Posterior vena cava (tissue), 2 donors: ENCODE measurements around the gene MBNL1. TPM values are rescaled to one million over a fixed set of nuclear protein-coding genes. Genes with fewer than 3 reads are reported as not detected.
"Not testable (repeated sequence)": the region's sequence is repeated elsewhere in the genome, so short reads cannot be mapped to it uniquely, and the experiment has no call there.

Experiments
- DNase-seq: peaks from one replicate; pipeline ENCODE4 v3.0.0-alpha.2; 2020; ENCODE audit warnings: low spot score
- intact Hi-C, 2 donors: fragments of 100-400 bp; cut with DNase I; formaldehyde crosslinking; loops; one replicate each; pipeline versions ENCODE4 v1.14.1 to v1.14.2; 2022 to 2023
- total RNA-seq, 2 donors: library from RNA; stranded (reverse); fragmentation: NEBNext Ultra II Directional; extraction: Animal tissue kit (Norgen Biotek cat#: 25700); gene quantifications; one replicate each; pipeline ENCODE4 v1.2.1, GENCODE V29; 2021
- donor health status: DM: yes; HTN: yes; CAD: no.
- donor health status: DM: yes; HTN: yes; CAD: no.

Gene MBNL1
- total RNA-seq, 2 donors from 2014 or later: 393 to 453 TPM

DNA sequence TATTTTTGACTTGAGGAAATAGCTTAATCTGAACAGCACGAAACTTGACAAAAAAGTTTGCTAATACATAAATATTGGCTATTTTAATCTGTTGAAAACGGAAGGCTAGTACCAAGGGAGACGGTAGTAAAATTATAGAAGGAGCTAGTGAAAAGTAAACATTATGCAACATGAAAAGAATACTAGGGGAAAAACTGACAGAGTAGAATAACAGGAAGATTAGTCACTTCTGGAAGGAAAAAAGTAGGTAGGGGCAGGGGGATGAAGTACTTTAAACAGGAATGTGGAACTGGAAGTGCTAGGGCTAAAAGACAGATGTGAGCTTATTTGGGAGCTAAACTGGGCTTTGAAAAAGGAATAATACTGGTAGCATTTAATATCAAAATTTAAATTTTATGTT lies 60.1 kb downstream of the MBNL1 start:
- intact Hi-C loops: loop anchor here (10.0 kb wide), 2 partner anchors 64 to 106 kb away; partner anchors contain the start of gene MBNL1 (in 1 of the 2)
- no peak for DNase-seq

DNA sequence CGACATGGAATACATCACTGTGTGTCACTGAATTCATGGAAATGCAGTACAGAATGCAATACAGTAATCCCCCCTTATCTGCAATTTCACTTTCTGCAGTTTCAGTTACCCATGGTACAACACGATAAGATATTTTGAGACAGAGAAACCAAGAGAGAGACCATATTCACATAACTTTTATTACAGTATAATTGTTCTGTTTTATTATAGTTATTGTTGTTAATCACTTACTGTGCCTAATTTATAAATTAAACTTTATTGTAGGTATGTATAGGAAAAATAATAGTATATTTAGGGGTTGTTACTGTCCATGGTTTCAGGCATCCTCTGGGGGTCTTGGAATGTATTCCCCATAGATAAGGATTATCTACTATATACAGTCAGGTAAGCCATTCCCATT lies 61.8 kb downstream of the MBNL1 start:
- intact Hi-C loops: no loop called here
- DNase-seq: no peak

DNA sequence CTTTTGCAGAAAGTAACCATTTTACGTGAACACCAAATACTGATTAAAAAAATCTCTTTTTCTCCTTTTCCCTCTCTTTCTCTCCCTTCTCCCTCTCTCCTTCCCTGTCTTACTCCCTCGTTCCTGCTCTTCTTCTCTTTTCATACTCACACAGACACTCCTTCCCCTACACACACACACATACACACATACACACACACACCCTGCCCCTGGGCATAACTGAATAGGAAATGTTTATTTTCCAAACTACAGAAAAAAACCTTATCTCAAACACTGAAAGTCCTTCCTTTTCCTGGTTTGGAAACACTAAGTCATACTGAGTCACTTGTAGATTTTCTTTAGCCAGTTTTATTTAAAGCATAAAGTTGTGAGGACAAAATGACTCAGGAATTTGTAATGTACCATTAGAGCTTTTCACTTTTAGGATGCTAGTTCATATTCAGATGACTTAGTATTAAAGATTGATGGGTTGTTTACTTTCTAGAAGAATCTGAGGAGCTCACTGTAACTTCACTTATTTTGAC lies 62.4 kb downstream of the MBNL1 start:
- no peak for DNase-seq
- intact Hi-C loops: no loop called here

DNA sequence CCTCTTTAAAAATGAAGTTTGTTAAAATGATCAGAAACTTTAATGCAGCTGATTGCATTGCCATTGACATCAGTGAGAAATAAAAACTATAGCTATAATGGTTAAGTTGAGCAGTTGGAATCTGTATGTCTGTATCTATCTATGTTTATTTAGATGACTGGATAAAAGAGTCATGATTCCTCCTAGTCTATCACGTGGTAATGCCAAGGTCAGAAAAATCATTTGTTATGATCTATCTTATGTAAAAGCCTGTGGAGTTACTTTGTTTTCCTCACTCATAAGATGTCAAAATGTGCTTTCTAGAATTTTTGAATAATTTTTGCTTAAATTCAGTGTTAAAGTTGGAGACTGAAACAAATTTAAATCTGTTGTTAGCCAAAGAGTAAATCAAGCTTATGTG lies 63.3 kb downstream of the MBNL1 start:
- intact Hi-C loops: no loop called here
- no peak for DNase-seq

DNA sequence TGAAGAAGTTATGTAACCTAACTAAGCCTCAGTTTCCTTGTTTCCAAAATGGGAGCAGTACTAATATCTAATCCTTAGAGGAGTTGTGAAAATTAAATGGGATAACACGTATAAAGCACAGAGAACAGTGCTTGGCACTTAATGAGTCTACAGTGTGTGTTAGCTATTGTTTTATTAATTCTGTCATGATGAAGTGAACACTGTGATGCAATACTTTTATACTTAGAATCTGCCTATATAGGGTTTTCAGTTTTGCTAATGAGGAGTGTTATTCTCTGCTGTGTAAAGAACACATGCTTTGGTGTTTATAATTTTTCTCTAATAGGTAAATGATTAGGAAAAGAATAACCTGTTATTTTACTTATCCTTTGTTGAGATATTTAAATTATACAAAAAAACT lies 65.2 kb downstream of the MBNL1 start:
- intact Hi-C loops: no loop called here
- no peak for DNase-seq

DNA sequence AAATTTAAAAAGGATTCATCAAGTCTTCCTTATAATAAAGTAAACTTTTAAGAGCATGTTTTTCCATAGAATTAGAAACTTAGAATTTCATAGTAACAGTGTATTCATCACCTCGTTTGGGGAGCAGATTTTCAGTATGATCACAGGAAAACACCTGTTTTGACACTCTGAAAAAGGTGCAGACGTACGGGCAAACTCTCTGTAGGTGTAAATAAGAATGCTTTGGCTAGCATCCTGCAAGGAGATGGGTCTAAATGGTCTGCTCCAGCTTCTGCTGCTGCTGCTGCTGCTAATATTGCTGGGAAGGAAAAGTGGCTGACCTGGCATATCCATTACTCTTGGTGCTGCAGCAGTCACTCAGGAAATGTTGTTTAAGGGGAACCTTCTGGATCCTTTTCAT lies 66.0 kb downstream of the MBNL1 start:
- no peak for DNase-seq
- intact Hi-C loops: no loop called here

DNA sequence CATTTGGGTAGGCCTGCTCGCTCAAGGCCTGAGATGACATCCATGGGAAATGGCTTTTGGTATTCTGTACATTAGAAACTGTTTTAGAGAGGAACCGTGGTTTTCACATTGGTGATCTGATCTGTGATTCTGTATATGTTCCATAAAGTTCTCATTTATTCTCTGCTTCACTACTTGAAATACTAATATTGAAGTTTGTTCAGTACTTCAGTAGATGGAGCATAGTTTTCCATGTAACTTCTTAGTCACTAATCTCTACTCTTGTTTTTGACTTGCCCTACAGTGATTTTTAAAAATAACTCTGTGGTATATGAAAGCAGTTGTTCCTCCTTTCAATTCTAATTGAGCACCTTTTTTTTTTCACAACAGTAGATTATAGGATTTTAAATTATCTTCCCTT lies 66.5 kb downstream of the MBNL1 start:
- intact Hi-C loops: no loop called here
- no peak for DNase-seq

DNA sequence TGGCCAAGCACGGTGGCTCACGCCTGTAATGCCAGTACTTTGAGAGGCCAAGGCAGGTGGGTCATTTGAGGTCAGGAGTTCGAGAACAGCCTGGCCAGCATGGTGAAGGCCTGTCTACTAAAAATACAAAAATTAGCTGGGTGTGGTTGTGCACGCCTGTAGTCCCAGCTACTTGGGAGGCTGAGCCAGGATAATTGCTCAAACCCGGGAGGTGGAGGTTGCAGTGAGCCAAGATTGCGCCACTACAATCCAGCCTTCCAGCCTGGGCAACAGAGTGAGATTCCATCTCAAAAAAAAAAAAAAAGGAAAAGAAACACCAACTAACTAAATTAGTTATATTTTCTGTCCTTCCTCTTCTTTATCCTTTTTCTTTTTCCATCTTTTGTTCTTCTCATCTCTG lies 68.6 kb downstream of the MBNL1 start:
- peak; percentile 75 for DNase-seq
- intact Hi-C loops: not testable (repeated sequence)

DNA sequence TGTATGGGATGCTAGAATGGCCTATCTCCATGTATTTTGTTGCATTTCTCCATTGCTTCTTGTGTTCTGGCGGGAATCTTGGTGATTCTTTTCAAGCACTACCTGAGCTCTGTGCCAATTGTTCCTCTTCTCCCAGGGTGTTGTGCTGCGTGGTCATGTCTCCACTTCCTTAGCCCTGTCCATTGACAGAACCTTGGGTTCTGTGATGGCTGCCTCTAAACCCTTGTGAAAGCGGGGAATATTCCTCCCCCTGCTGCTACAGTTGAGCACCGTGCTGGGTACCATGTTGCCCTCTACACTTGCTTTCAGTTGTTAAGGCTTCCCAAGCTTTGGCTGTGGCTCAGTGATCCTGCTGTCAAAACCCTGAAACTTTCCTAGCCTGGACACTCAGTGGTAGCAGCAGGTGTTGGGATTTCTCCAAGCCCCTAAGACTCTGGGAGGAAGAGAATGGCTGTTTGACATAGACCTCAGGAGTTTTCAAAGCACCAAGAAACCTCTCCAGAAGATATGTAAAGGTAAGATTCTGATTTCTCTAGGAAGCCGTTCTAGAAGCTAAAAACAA lies 69.5 kb downstream of the MBNL1 start:
- intact Hi-C loops: no loop called here
- no peak for DNase-seq

DNA sequence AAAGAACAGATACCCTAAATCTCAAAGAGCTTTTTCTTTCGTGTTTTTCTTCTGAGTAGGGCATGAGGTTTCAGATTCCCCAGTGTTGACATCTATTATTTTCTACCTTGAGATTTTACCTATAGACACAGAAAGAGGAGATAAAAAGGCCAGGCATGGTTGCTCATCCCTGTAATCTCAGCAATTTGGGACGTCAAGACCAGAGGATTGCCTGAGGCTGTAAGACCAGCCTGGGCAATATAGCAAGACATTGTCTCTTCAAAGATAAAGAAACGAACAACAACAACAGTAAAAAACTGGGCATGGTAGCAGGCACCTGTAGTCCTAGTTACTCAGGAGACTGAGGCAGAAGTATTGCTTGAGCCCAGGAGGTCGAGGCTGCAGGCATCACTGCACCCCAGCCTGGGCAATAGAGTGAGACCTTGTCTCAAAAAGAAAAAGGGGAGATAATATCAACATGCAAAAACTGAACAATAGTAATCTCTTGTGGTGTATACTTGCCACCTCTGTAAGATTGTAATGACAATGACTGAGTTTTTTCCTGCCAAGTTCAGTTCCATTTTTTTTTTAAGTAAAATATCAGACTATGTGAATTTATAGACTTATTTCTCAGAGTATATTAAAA lies 71.3 kb downstream of the MBNL1 start:
- no peak for DNase-seq
- intact Hi-C loops: no loop called here

DNA sequence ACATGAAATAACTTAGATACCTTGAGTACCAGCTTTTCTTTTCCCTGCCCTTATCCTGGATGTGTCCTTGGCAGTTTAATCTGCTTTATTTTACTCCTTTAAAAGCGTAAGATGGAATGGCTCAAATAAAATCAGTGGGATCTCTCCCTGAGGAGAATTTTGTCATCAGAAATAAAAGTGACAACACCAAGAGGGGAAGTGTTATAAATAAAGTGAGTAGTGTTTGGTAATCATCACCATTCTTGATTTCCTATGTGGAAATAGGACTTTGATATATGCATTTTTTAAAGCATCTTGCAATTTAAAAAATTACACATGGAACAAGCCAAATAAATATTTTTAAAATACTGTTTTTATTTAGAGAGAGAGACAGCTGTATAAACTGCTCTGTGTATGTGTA lies 76.5 kb downstream of the MBNL1 start:
- DNase-seq: no peak
- intact Hi-C loops: no loop called here

DNA sequence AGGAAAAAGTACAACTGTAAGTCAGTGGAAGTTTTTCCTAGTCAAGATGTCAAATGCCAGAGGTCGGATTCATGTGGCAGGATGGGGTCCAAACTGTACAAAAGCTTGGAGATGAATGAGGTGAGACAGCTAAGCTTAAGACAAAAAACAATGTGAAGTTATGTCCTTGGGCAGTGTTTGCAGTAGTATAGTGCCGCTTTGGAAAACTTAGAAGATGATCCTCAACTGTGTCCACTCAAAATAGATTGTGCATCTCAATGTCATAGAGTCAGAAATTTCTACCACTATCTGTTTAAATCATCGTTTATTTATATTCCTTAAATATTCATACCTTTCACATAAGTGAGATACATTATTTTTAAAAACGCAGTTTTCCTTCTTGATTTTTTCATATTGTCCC lies 77.3 kb downstream of the MBNL1 start:
- intact Hi-C loops: no loop called here
- no peak for DNase-seq

DNA sequence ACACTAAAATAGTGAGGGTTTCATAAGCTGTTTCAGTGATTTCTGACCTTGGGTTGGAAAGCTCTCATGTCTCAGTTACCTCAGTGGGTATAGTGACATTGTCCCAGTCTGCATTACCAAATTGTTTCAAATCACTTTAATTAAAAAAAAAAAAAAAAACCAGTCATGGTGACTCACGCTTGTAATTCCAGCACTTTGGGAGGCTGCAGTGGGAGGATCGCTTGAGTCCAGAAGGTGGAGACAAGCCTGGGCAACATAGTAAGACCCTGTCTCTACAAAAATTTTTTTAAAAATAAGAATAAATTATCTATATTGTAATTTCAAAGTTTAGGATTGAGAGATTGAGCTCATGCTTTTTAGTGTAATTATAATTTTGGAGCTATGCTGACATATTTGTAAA lies 78.0 kb downstream of the MBNL1 start:
- intact Hi-C loops: no loop called here
- DNase-seq: no peak

DNA sequence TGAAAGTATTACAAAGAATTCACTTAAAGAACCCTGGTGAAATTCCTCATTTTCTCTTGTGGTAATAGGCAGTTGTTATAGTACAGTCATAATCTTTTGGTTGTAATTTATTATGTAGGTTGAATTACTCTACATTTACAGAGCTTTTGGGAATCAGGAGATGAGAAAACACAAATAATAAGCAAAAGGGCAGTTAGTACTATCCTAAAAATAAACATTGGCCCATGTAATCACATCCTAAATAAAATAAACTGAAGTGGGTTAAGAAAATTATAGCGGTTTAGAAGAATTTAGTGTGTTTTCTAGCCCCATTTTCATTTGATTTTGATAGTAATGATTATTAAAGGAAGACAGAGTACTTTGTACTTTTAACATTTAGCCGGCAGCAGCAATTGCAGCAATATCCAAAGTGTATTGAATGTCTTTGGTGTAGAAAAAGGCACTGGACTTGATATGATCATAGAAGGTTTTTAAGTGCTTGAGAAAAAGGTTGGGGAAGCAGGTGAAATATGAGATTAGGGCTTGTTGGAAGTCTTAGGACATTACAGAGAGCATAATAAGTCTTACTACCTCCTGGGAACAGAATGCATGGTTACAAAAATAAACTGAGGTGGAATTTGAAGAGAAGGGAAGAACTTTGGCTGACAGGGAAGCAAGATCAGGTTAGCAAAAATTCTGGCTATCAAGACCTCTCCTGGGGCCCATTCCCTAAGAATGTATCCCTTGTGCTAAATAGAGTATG lies 79.9 kb downstream of the MBNL1 start:
- no peak for DNase-seq
- intact Hi-C loops: no loop called here

DNA sequence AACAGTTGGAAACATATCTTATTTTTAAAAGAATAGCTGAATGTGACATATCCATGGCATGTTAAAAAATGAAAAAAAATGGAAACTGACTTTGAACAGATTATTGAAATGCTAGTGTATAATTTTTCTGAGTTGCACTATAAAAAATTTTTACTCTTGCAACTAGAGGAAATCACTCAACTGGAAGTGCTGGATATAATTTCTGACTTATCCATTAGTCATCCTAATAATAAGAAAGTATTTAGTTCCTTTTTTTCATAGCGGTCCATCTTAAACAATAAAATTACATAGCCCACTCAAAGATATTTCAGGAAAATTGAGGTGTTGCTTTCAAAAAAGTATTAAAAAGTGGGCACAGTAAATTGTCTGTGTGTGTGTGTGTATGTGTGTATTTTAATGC lies 80.7 kb downstream of the MBNL1 start:
- no peak for DNase-seq
- intact Hi-C loops: no loop called here

DNA sequence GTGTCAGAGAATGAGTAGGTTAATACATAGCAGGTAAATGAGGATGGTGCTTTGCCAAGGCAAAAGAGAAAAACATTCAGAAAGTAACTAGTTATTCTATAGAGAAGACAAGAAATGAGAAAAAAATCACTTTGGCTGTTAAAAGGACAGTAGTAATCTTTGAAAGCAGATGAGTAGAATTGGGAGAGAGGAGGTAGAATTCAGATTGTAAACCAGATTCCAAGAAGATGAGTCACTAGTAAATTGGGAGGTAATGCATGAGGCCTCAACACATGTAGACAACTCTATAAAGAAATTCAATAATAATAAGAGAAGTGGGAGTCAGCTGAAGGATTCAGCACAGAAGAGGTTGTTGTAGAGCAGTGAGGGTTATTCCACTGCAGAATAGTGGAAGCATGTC lies 81.4 kb downstream of the MBNL1 start:
- no peak for DNase-seq

DNA sequence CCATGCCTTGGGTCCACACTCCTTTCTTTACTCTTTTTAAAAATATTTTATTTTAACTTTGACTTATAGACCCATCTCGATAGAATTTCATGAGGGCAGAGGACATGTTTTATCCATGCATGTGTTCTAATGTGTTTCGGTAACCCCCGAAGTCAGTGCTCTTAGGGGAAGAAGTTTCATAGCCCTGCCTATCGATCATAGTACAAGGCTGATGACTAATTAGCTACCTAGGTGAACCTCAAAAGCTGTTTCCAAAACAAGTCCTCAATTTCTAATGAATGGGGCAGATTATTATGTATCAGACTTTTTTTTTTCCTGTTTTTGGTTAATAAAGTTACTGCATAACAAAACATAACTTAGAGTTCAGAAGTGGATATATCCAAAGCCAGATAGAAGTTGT lies 82.0 kb downstream of the MBNL1 start:
- DNase-seq: no peak
- intact Hi-C loops: loop anchor here in 1 of 2 donors (2.0 kb wide), 1 partner anchor 74 kb away; no protein-coding TSS in a partner anchor

More for the DNA sequence above, 81.4 kb downstream of the MBNL1 start:
- intact Hi-C loops: loop anchor here in 1 of 2 donors (2.0 kb wide), 1 partner anchor 73 kb away; no protein-coding TSS in a partner anchor

DNA sequence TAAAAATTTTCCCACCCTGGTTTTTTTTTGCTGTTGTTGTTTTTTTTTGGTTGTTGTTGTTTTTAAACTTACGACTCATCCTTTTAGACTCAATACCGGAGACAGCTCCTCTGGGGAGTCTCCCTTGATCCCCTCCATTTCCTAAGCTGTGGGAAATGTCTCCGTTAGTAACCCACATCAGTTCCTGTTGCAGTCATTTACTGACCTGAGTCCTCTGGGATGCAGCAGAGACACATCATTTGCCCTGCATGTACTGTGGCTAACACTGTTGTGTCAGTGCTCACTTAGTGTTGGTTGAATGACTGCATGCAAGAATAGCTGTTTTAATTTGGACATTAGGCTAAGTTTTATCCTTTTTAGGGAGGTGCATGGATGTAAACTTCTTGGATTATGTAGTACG lies 83.8 kb downstream of the MBNL1 start:
- intact Hi-C loops: no loop called here
- no peak for DNase-seq

DNA sequence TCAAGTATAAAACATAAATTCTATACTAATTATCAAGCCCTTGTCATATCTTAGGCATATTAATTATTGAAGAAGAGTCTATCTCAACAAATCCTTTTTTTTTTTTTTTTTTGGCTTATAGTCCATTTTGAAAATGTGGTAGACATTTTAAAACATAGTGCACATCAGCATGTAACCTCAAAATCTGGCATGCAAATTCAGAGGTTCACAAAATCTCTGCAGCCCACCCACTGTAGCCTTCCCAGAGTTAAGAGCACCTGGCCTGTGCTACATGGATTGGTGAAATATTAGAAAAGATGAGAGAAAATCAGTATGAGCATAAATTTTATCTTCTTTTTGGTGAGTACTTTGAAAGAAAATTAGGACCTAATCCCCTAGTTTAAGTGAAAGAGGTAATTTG lies 84.8 kb downstream of the MBNL1 start:
- intact Hi-C loops: no loop called here
- DNase-seq: no peak
